Measurements from ENCODE around the gene PLA2G2A.

GRCh38 chr1:19954059-19954458 lies 25.4 kb downstream of the PLA2G2A start:
- TF ChIP-seq CTCF (IDR thresholded peaks at IDR 0.05; ENCODE audit: insufficient read depth, low read depth, low read length) = no peak
- TF ChIP-seq EZH2 (IDR thresholded peaks at IDR 0.05; ENCODE audit: insufficient read depth, low read length) = no peak

Data from astrocyte (in vitro differentiated cells and primary cell).